Transverse colon (tissue), 4 donors: ENCODE results near the gene KRT3.

Experiments used
- CTCF ChIP-seq, 5 experiments: fragments of 200-600 bp in 3 of 5; fragments of 450-650 bp in 2 of 5; sonication (generic) in 3 of 5; IDR thresholded peaks; 1 replicate in 2 of 5; 2 replicates in 3 of 5; pipeline ENCODE4 v1.5.1; 2016 to 2017; ENCODE audit warnings: antibody characterized with exemption in 5 of 5, inconsistent platforms in 3 of 5, mild to moderate bottlenecking in 2 of 5, moderate library complexity in 1 of 5
- POLR2AphosphoS5 ChIP-seq, 3 donors: sonication (generic); formaldehyde crosslinking; IDR thresholded peaks; one replicate each; pipeline ENCODE4 v1.6.1; 2016; ENCODE audit warnings: antibody characterized with exemption in 3 of 3

GRCh38 chr12:52802442-52802841, 6.5 kb upstream of the KRT3 start:
- TF ChIP-seq CTCF (IDR thresholded peaks at IDR 0.05) (no peak), POLR2AphosphoS5 (IDR thresholded peaks at IDR 0.05) (no peak)
